Bronchial epithelial cell (primary cell): ENCODE results near the gene SLC30A9. TPM values are rescaled to one million over a fixed set of nuclear protein-coding genes. Genes with fewer than 3 reads are reported as not detected.

Source experiments
- DNase-seq: peaks from one replicate; pipeline ENCODE4 v3.0.0-alpha.2; 2010; ENCODE audit warnings: low read depth
- FAIRE-seq: peaks from 2 replicates; lab custom pipeline; 2011; peaks lifted over from hg19 to GRCh38; lab: Jason Lieb, UNC
- H3K27me3 ChIP-seq: 2 replicates; pipeline ENCODE4 v1.5.1; 2011; ENCODE audit warnings: low read length; ENCODE audit not compliant: control insufficient read depth, insufficient read depth
- H3K36me3 ChIP-seq: 2 replicates; pipeline ENCODE4 v1.5.1; 2011; ENCODE audit warnings: low read length; ENCODE audit not compliant: control insufficient read depth, insufficient read depth
- H3K4me3 ChIP-seq: 2 replicates; pipeline ENCODE4 v1.5.1; 2011; ENCODE audit warnings: mild to moderate bottlenecking, low read depth, low read length, control low read depth
- CTCF ChIP-seq: IDR thresholded peaks from 2 replicates; pipeline ENCODE4 v1.5.1; 2011; ENCODE audit warnings: mild to moderate bottlenecking, moderate library complexity, low read length, control low read depth, inconsistent platforms; ENCODE audit not compliant: insufficient read depth, severe bottlenecking
- total RNA-seq: library from RNA; depleted of rRNA; stranded (reverse); fragments of >200 nt; gene quantifications from 2 replicates; pipeline ENCODE4 v1.2.1, GENCODE V29; 2014

SLC30A9 gene
- total RNA-seq, 1 donor from 2014 or later, result 54.5 TPM

- Histone ChIP-seq H3K36me3 (no peaks in the 10 kb centered on the region), H3K4me3 (no peak overlapping the region), H3K27me3 (no peaks in the 10 kb centered on the region)
- FAIRE-seq (no peak), DNase-seq (peak; percentile 8)
- TF ChIP-seq CTCF, result no peak
These were observed 122.5 kb downstream of the SLC30A9 start for GRCh38 chr4:42112846-42113245.

- DNase-seq, result no peak
- no peak for FAIRE-seq
- Histone ChIP-seq H3K4me3 (no peak overlapping the region), H3K36me3 (no peaks in the 10 kb centered on the region), H3K27me3 (no peaks in the 10 kb centered on the region)
- no peak for TF ChIP-seq CTCF
These were observed 129.6 kb downstream of the SLC30A9 start for GRCh38 chr4:42119886-42120285.

GRCh38 chr4:42122237-42122636 is 131.9 kb downstream of the SLC30A9 start:
- FAIRE-seq (no peak), DNase-seq (no peak)
- Histone ChIP-seq H3K36me3 (no peaks in the 10 kb centered on the region), H3K4me3 (no peak overlapping the region), H3K27me3 (no peaks in the 10 kb centered on the region)
- no peak for TF ChIP-seq CTCF

GRCh38 chr4:42123071-42123644 is 132.8 kb downstream of the SLC30A9 start:
- DNase-seq (no peak), FAIRE-seq (no peak)
- no peak for TF ChIP-seq CTCF
- no peaks in the 10 kb centered on the region for H3K36me3 ChIP-seq
- no peak overlapping the region for H3K4me3 ChIP-seq
- H3K27me3 ChIP-seq, result no peaks in the 10 kb centered on the region

- Histone ChIP-seq H3K4me3 (no peak overlapping the region), H3K27me3 (no peaks in the 10 kb centered on the region), H3K36me3 (no peaks in the 10 kb centered on the region)
- TF ChIP-seq CTCF, result no peak
- DNase-seq, result no peak
- FAIRE-seq, result no peak
These were observed 141.8 kb downstream of the SLC30A9 start for GRCh38 chr4:42132099-42132498.

GRCh38 chr4:42133006-42133405 is 142.7 kb downstream of the SLC30A9 start:
- no peak for FAIRE-seq
- Histone ChIP-seq H3K4me3 (no peak overlapping the region), H3K27me3 (no peaks in the 10 kb centered on the region), H3K36me3 (no peaks in the 10 kb centered on the region)
- no peak for DNase-seq
- TF ChIP-seq CTCF, result no peak
